HL-60 (cell line): ENCODE results near the gene RNASE12.
"Not testable (repeated sequence)": the region's sequence is repeated elsewhere in the genome, so short reads cannot be mapped to it uniquely, and the experiment has no call there.

Experiments
- DNase-seq, 2 experiments: peaks; one replicate each; pipeline ENCODE4 v3.0.0-alpha.2; 2010 to 2020; ENCODE audit warnings: low read depth in 1 of 2, low spot score in 1 of 2
- H3K27ac ChIP-seq: fragments of 250-450 bp; sonication (Bioruptor Pico); replicated peaks from 2 replicates; pipeline ENCODE4 v1.5.1; 2020; ENCODE audit warnings: mild to moderate bottlenecking, moderate library complexity
- H3K27me3 ChIP-seq: fragments of 250-450 bp; sonication (Bioruptor Pico); 2 replicates; pipeline ENCODE4 v1.5.1; 2021; ENCODE audit warnings: mild to moderate bottlenecking, moderate library complexity; ENCODE audit not compliant: insufficient read depth, poor library complexity, severe bottlenecking
- H3K4me3 ChIP-seq: replicated peaks from 2 replicates; pipeline ENCODE4 v1.5.1; 2011; ENCODE audit warnings: mild to moderate bottlenecking, control low read depth, low read length; ENCODE audit not compliant: insufficient read depth
- GABPA ChIP-seq: IDR thresholded peaks from 2 replicates; pipeline ENCODE4 v1.6.1; 2012; ENCODE audit warnings: low read depth
- POLR2AphosphoS5 ChIP-seq: IDR thresholded peaks from 2 replicates; pipeline ENCODE4 v1.6.1; 2012; ENCODE audit warnings: low read depth
- SPI1 ChIP-seq: IDR thresholded peaks from 2 replicates; pipeline ENCODE4 v1.6.1; 2012; ENCODE audit warnings: low read depth, mild to moderate bottlenecking, borderline replicate concordance
- TF ChIP-seq, protein P1 (sequence below): IDR thresholded peaks from 2 replicates; pipeline ENCODE4 v1.6.1; 2012; ENCODE audit warnings: low read depth; ENCODE audit not compliant: insufficient replicate concordance
- TF ChIP-seq, protein P2 (sequence below): IDR thresholded peaks from one replicate; pipeline ENCODE4 v1.5.1; 2011; ENCODE audit warnings: low read length, control low read depth, inconsistent platforms; ENCODE audit not compliant: insufficient read depth

The RNASE12 gene

DNA sequence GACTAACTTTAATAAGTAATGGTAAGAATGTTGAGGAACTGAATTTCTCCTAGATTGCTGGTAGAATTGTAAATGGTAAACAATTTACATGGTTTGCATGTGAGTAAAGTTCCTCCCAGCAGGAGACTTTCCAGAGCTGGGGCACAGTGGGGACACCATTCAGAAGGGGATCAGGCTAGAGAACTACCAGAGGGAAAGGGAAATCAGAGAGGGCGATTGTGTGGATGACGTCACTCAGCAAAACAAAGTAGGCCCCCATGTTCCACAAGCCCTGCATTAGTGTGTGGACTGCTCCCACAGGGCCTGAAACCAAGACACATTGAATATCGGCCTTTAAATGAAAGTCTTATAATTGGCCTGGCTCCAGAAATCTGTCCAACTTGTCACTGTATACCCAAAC, 12.9 kb downstream of the RNASE12 start:
- H3K27ac ChIP-seq = no peak overlapping the region
- no peak overlapping the region for H3K4me3 ChIP-seq
- no peak for DNase-seq
- TF ChIP-seq POLR2AphosphoS5 = no peak
- TF ChIP-seq, protein P1, sequence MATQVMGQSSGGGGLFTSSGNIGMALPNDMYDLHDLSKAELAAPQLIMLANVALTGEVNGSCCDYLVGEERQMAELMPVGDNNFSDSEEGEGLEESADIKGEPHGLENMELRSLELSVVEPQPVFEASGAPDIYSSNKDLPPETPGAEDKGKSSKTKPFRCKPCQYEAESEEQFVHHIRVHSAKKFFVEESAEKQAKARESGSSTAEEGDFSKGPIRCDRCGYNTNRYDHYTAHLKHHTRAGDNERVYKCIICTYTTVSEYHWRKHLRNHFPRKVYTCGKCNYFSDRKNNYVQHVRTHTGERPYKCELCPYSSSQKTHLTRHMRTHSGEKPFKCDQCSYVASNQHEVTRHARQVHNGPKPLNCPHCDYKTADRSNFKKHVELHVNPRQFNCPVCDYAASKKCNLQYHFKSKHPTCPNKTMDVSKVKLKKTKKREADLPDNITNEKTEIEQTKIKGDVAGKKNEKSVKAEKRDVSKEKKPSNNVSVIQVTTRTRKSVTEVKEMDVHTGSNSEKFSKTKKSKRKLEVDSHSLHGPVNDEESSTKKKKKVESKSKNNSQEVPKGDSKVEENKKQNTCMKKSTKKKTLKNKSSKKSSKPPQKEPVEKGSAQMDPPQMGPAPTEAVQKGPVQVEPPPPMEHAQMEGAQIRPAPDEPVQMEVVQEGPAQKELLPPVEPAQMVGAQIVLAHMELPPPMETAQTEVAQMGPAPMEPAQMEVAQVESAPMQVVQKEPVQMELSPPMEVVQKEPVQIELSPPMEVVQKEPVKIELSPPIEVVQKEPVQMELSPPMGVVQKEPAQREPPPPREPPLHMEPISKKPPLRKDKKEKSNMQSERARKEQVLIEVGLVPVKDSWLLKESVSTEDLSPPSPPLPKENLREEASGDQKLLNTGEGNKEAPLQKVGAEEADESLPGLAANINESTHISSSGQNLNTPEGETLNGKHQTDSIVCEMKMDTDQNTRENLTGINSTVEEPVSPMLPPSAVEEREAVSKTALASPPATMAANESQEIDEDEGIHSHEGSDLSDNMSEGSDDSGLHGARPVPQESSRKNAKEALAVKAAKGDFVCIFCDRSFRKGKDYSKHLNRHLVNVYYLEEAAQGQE = no peak
- TF ChIP-seq, protein P2, sequence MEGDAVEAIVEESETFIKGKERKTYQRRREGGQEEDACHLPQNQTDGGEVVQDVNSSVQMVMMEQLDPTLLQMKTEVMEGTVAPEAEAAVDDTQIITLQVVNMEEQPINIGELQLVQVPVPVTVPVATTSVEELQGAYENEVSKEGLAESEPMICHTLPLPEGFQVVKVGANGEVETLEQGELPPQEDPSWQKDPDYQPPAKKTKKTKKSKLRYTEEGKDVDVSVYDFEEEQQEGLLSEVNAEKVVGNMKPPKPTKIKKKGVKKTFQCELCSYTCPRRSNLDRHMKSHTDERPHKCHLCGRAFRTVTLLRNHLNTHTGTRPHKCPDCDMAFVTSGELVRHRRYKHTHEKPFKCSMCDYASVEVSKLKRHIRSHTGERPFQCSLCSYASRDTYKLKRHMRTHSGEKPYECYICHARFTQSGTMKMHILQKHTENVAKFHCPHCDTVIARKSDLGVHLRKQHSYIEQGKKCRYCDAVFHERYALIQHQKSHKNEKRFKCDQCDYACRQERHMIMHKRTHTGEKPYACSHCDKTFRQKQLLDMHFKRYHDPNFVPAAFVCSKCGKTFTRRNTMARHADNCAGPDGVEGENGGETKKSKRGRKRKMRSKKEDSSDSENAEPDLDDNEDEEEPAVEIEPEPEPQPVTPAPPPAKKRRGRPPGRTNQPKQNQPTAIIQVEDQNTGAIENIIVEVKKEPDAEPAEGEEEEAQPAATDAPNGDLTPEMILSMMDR = no peak
- no peak for TF ChIP-seq SPI1
- no peak for TF ChIP-seq GABPA
- no peaks in the 10 kb centered on the region for H3K27me3 ChIP-seq

DNA sequence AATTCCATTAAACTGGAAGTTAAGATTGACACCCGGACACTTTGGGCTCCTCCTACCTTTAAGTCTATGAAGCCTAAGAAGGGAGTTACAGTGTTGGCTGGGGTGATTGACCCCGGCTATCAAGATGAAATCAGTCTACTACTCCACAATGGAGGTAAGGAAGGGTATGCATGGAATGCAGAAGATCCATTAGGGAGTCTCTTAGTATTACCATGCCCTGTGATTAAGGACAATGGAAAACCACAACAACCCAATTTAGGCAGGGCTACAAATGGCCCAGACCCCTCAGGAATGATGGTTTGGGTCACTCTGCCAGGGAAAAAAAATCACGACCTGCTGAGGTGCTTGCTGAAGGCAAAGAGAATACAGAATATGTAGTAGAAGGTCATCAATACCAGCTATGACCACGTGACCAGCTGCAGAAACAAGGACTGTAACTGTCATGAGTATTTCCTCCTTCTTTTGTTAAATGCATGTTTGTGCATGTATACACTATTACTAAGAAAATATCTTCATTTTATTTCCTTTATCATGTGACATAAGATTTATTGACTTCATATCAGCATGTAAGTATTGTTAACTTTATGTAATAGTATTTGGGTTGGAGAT, 18.7 kb downstream of the RNASE12 start:
- H3K4me3 ChIP-seq, H3K27ac ChIP-seq, H3K27me3 ChIP-seq, DNase-seq: not testable (repeated sequence)

DNA sequence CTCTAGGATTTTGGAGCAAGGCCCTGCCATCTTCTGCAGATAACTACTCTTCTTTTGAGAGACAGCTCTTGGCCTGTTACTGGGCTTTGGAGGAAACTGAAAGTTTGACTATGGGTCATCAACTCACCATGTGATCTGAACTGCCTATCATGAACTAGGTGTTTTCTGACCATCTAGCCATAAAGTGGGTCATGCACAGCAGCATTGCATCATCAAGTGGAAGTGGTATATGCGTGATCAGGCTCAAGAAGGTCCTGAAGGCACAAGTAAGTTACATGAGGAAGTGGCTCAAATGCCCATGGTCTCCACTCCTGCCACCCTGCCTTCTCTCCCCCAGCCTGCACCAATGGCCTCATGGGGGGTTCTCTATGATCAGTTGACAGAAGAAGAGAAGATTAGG, 20.5 kb downstream of the RNASE12 start:
- not testable (repeated sequence) for H3K4me3 ChIP-seq, H3K27ac ChIP-seq, H3K27me3 ChIP-seq
- DNase-seq = peak; percentile 50 to 53
- TF ChIP-seq SPI1 = peak; percentile 15; the same call in 1 of the 2 replicates

DNA sequence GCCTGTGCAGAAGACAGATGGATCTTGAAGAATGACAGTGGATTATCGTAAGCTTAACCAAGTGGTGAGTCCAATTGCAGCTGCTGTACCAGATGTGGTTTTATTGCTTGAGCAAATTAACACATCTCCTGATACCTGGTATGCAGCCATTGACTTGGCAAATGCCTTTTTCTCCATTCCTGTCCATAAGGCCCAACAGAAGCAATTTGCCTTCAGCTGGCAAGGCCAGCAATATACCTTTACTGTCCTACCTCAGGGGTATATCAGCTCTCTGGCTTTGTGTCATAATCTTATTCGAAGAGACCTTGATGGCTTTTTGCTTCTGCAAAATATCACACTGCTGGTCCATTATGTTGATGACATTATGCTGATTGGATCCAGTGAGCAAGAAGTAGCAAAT, 21.3 kb downstream of the RNASE12 start:
- H3K27ac ChIP-seq, H3K27me3 ChIP-seq, H3K4me3 ChIP-seq: not testable (repeated sequence)

DNA sequence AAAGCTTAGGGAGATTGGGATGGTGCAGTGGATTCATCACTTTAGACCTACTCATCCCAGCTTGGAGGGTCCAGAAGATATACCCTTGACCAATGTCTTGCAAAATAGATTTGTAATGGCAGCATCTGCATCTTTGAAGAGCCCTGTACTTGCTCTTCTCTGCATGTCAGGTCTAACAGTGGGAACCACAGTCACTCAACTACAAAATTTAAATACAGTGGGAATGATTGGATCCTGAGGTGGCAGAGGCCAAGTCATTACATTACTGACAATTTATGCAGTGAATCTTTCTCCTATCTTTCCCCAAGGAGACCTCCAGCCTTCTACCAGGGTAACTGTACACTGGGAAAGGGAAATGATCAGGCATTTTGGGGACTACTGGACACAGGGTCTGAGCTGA, 22.1 kb downstream of the RNASE12 start:
- no peak for DNase-seq
- TF ChIP-seq, protein P1 = no peak
- TF ChIP-seq SPI1 = no peak
- no peak for TF ChIP-seq POLR2AphosphoS5
- no peak for TF ChIP-seq GABPA
- TF ChIP-seq, protein P2 = no peak
- H3K27me3 ChIP-seq = no peaks in the 10 kb centered on the region
- no peak overlapping the region for H3K4me3 ChIP-seq
- H3K27ac ChIP-seq = no peak overlapping the region

More for the DNA sequence above, 21.3 kb downstream of the RNASE12 start:
- not testable (repeated sequence) for DNase-seq
